GM21786 (cell line): ENCODE data around the gene HHIPL1.
A peak's percentile ranks its signal among the peaks of the same experiment; 100 is the strongest.

Experiments
- ATAC-seq: cut with Tn5 transposase; IDR thresholded peaks from one replicate; pipeline ENCODE4 v1.9.1; 2021; ENCODE audit not compliant: unreplicated experiment

HHIPL1 gene

GRCh38 chr14:99644723-99645544 is at the start of gene HHIPL1:
TSS of gene HHIPL1 (plus strand) at chr14:99645129. CDS start at chr14:99645208, 79 bp downstream.
- no peak for ATAC-seq

GRCh38 chr14:99595524-99595923 is 49.4 kb upstream of the HHIPL1 start:
- no peak for ATAC-seq

GRCh38 chr14:99596071-99596627 is 48.8 kb upstream of the HHIPL1 start:
- no peak for ATAC-seq

GRCh38 chr14:99596772-99597171 is 48.2 kb upstream of the HHIPL1 start:
- ATAC-seq: no peak

GRCh38 chr14:99597911-99598600 is 46.9 kb upstream of the HHIPL1 start:
- ATAC-seq: no peak

GRCh38 chr14:99598774-99599173 is 46.2 kb upstream of the HHIPL1 start:
- ATAC-seq: no peak

GRCh38 chr14:99599393-99599792 is 45.5 kb upstream of the HHIPL1 start:
- ATAC-seq: no peak

GRCh38 chr14:99600232-99600888 is 44.6 kb upstream of the HHIPL1 start:
- no peak for ATAC-seq

GRCh38 chr14:99601361-99601831 is 43.5 kb upstream of the HHIPL1 start:
- no peak for ATAC-seq

GRCh38 chr14:99602054-99602787 is 42.7 kb upstream of the HHIPL1 start:
- ATAC-seq: no peak

- no peak for ATAC-seq
These were observed 42.0 kb upstream of the HHIPL1 start for GRCh38 chr14:99602788-99603415.

- ATAC-seq: no peak
These were observed 41.3 kb upstream of the HHIPL1 start, which contains the start of gene CCDC85C for GRCh38 chr14:99603471-99604277. TSS of gene CCDC85C (minus strand) at chr14:99604207. CDS start at chr14:99603959, 248 bp downstream.

GRCh38 chr14:99604278-99604765 is 40.6 kb upstream of the HHIPL1 start:
- ATAC-seq: peak; percentile 82

GRCh38 chr14:99604766-99605298 is 40.1 kb upstream of the HHIPL1 start:
- peak; percentile 24 for ATAC-seq

GRCh38 chr14:99605299-99605961 is 39.5 kb upstream of the HHIPL1 start:
- ATAC-seq: peak; percentile 22

- ATAC-seq: no peak
These were observed 38.6 kb upstream of the HHIPL1 start for GRCh38 chr14:99606359-99606758.

- ATAC-seq: no peak
These were observed 36.3 kb upstream of the HHIPL1 start for GRCh38 chr14:99608591-99608990.
